BE2C (cell line): Measurements from ENCODE around the gene UBAP1L.

Experiments
- DNase-seq: peaks from one replicate; pipeline ENCODE4 v3.0.0-alpha.2; 2020
- H3K27me3 ChIP-seq: fragments of 250-450 bp; sonication (Bioruptor Pico); 2 replicates; pipeline ENCODE4 v1.5.1; 2020; ENCODE audit warnings: mild to moderate bottlenecking
- H3K36me3 ChIP-seq: fragments of 250-450 bp; sonication (Bioruptor Pico); 2 replicates; pipeline ENCODE4 v1.5.1; 2020; ENCODE audit warnings: mild to moderate bottlenecking
- H3K4me1 ChIP-seq: fragments of 250-450 bp; sonication (Bioruptor Pico); 2 replicates; pipeline ENCODE4 v1.5.1; 2020
- H3K4me3 ChIP-seq: 2 replicates; pipeline ENCODE4 v1.5.1; 2011; ENCODE audit warnings: low read depth, low read length
- H3K9me3 ChIP-seq: fragments of 250-450 bp; sonication (Bioruptor Pico); 2 replicates; pipeline ENCODE4 v1.5.1; 2020
- TF ChIP-seq, protein P1 (sequence below): IDR thresholded peaks from 2 replicates; pipeline ENCODE4 v1.5.1; 2012; ENCODE audit warnings: mild to moderate bottlenecking, low read depth, low read length

The UBAP1L gene

GRCh38 chr15:65056106-65056505 lies 58.9 kb downstream of the UBAP1L start:
- Histone ChIP-seq H3K4me3 (no peak overlapping the region), H3K4me1 (peaks cover 4% of the 10 kb centered on the region), H3K36me3 (no peaks in the 10 kb centered on the region), H3K27me3 (no peaks in the 10 kb centered on the region), H3K9me3 (no peaks in the 10 kb centered on the region)
- TF ChIP-seq, protein P1, sequence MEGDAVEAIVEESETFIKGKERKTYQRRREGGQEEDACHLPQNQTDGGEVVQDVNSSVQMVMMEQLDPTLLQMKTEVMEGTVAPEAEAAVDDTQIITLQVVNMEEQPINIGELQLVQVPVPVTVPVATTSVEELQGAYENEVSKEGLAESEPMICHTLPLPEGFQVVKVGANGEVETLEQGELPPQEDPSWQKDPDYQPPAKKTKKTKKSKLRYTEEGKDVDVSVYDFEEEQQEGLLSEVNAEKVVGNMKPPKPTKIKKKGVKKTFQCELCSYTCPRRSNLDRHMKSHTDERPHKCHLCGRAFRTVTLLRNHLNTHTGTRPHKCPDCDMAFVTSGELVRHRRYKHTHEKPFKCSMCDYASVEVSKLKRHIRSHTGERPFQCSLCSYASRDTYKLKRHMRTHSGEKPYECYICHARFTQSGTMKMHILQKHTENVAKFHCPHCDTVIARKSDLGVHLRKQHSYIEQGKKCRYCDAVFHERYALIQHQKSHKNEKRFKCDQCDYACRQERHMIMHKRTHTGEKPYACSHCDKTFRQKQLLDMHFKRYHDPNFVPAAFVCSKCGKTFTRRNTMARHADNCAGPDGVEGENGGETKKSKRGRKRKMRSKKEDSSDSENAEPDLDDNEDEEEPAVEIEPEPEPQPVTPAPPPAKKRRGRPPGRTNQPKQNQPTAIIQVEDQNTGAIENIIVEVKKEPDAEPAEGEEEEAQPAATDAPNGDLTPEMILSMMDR, result no peak
- no peak for DNase-seq

GRCh38 chr15:65055201-65055870 lies 59.7 kb downstream of the UBAP1L start:
- H3K36me3 ChIP-seq, result no peaks in the 10 kb centered on the region
- no peak overlapping the region for H3K4me3 ChIP-seq
- H3K27me3 ChIP-seq, result no peaks in the 10 kb centered on the region
- no peak for DNase-seq
- H3K9me3 ChIP-seq, result no peaks in the 10 kb centered on the region
- H3K4me1 ChIP-seq, result peaks cover 4% of the 10 kb centered on the region
- TF ChIP-seq, protein P1, result no peak

DNA sequence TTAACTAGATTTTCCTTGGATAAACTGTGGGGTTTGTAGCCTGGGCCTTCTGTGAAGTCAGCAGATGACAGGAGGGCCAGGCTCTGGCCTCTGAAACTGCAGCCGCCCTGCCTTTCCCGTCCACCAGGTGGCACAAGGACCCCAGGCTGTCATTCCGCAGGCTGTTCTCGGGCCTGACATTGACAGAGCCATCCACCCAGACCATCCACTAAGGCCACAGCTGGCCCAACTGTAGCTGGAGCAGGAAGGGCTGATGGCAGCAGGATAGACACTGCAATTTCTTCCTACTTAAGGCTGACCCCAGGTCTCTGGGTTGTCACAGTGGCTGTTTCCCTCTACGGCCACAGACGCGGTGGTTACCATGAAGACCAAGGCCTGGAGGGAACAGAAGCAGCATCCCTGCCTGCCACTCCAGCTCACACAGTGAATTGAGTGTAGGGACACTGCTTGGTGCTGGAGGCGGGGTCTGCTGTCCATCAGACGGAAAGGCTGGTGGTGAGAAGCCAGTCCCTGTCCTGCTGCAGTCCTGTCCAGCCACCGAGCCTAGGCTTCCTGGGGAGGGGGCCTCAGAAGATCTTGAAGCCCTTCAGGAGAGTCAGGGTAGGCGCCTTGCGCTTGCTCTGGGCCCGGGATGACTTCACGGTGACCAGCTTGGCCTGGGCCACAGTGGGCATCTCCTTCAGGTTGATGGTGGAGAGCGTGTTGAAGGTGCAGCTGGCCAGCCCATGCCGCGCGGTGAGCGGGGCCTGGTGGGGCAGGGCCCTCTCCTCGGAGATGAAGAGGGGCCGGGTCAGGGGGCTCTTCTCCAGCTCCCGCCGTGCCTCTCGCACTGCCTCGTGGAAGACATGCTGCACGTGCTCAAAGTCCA lies 60.4 kb downstream of the UBAP1L start:
- Histone ChIP-seq H3K27me3 (no peaks in the 10 kb centered on the region), H3K4me1 (peaks cover 11% of the 10 kb centered on the region)
- TF ChIP-seq, protein P1, result peak; percentile 98

GRCh38 chr15:65052956-65053355 lies 62.0 kb downstream of the UBAP1L start:
- Histone ChIP-seq H3K27me3 (no peaks in the 10 kb centered on the region), H3K4me1 (peaks cover 11% of the 10 kb centered on the region), H3K4me3 (no peak overlapping the region), H3K9me3 (no peaks in the 10 kb centered on the region), H3K36me3 (no peaks in the 10 kb centered on the region)
- TF ChIP-seq, protein P1, result no peak
- no peak for DNase-seq

More for the DNA sequence above, 60.4 kb downstream of the UBAP1L start:
- Histone ChIP-seq H3K36me3 (no peaks in the 10 kb centered on the region), H3K9me3 (no peaks in the 10 kb centered on the region), H3K4me3 (no peak overlapping the region)
- DNase-seq, result peak; percentile 88

DNA sequence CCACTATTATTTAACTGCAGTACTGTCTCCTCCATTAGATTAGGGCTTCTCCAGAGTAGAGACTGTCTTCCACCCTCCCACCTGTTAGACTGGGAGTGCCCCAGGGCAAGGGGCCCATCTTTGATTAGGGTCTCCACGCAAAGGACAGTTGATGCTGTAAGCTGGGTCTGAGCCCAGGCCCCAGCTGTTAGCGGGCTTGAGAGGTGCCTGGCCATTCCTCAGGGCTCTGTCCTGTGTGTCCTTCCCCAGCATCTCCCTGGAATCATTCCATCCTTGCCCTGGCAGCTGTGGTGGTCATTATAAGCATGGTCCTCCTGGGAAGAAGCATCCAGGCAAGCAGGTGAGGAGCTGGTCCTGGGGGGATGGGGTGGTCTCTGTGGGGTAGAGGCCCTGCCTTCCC lies 63.7 kb downstream of the UBAP1L start:
- Histone ChIP-seq H3K36me3 (no peaks in the 10 kb centered on the region), H3K4me1 (peaks cover 11% of the 10 kb centered on the region)
- TF ChIP-seq, protein P1, result no peak

GRCh38 chr15:65050270-65050669 lies 64.7 kb downstream of the UBAP1L start:
- TF ChIP-seq, protein P1, result no peak
- peaks cover 15% of the 10 kb centered on the region for H3K4me1 ChIP-seq
- no peak overlapping the region for H3K4me3 ChIP-seq
- H3K27me3 ChIP-seq, result no peaks in the 10 kb centered on the region
- H3K9me3 ChIP-seq, result no peaks in the 10 kb centered on the region
- DNase-seq, result no peak
- H3K36me3 ChIP-seq, result no peaks in the 10 kb centered on the region

More for the DNA sequence above, 63.7 kb downstream of the UBAP1L start:
- DNase-seq, result no peak
- Histone ChIP-seq H3K9me3 (no peaks in the 10 kb centered on the region), H3K4me3 (no peak overlapping the region), H3K27me3 (no peaks in the 10 kb centered on the region)
